H4 (cell line): Measurements from ENCODE around the gene CHMP4B. TPM values are rescaled to one million over a fixed set of nuclear protein-coding genes. Genes with fewer than 3 reads are reported as not detected.

Source experiments
- DNase-seq: peaks from one replicate; pipeline ENCODE4 v3.0.0-alpha.2; 2015; ENCODE audit warnings: low spot score
- total RNA-seq: library from RNA; depleted of rRNA; stranded (reverse); fragments of >200 nt; shearing (Covaris generic); gene quantifications from 2 replicates; pipeline ENCODE4 v1.2.3, GENCODE V29; 2014; rRNA removed

The CHMP4B gene
- total RNA-seq, 1 experiment from 2014 or later: 36.2 TPM

GRCh38 chr20:33897313-33897912, 86.3 kb downstream of the CHMP4B start:
- DNase-seq: no peak

- DNase-seq: no peak
These were observed 88.0 kb downstream of the CHMP4B start for GRCh38 chr20:33899106-33899505.

GRCh38 chr20:33900521-33901131, 89.5 kb downstream of the CHMP4B start:
- DNase-seq: no peak

- no peak for DNase-seq
These were observed 90.0 kb downstream of the CHMP4B start for GRCh38 chr20:33901132-33901523.

- DNase-seq: no peak
These were observed 90.9 kb downstream of the CHMP4B start for GRCh38 chr20:33902011-33902410.

Other genes starting within 250 kb of the CHMP4B start
- not detected in 2 replicates for gene C20orf144, start 149.0 kb upstream of the CHMP4B start, total RNA-seq
- gene ACTL10, start 144.4 kb upstream of the CHMP4B start, total RNA-seq: not detected in 2 replicates
- 15.8 and 22.5 TPM in 2 replicates for gene NECAB3, start 136.9 kb upstream of the CHMP4B start, total RNA-seq
- gene E2F1, start 125.0 kb upstream of the CHMP4B start, total RNA-seq: 15.1 and 17.0 TPM in 2 replicates
- 2.5 TPM in 2 replicates for gene PXMP4, start 91.0 kb upstream of the CHMP4B start, total RNA-seq
- 0.68 and 0.81 TPM in 2 replicates for gene ZNF341, start 79.4 kb upstream of the CHMP4B start, total RNA-seq
- gene RALY, start 182.6 kb downstream of the CHMP4B start, total RNA-seq: 77.6 and 92.6 TPM in 2 replicates